Mucosa of descending colon (tissue), 3 donors: ENCODE measurements around the gene DCC. TPM values are rescaled to one million over a fixed set of nuclear protein-coding genes. Genes with fewer than 3 reads are reported as not detected.

Experiments
- ATAC-seq: fragments of 200-7000 bp; cut with Tn5 transposase; one replicate; pipeline ENCODE4 v1.9.1; 2020; ENCODE audit warnings: mild to moderate bottlenecking, moderate library complexity
- DNase-seq, 3 donors: peaks; one replicate each; pipeline ENCODE4 v3.0.0-alpha.2; 2020
- H3K36me3 ChIP-seq: fragments of 200-600 bp; one replicate; pipeline ENCODE4 v1.8.0; 2021; ENCODE audit warnings: low read depth, mild to moderate bottlenecking
- H3K4me1 ChIP-seq: fragments of 200-600 bp; one replicate; pipeline ENCODE4 v1.8.0; 2021; ENCODE audit warnings: low read depth, mild to moderate bottlenecking
- H3K4me3 ChIP-seq: fragments of 200-600 bp; one replicate; pipeline ENCODE4 v1.8.0; 2021; ENCODE audit warnings: mild to moderate bottlenecking
- H3K9me3 ChIP-seq: fragments of 200-600 bp; one replicate; pipeline ENCODE4 v1.8.0; 2021; ENCODE audit warnings: mild to moderate bottlenecking
- intact Hi-C, 2 donors: fragments of 100-400 bp; cut with DNase I in 1 of 2; cut with micrococcal nuclease in 1 of 2; formaldehyde crosslinking; loops; one replicate each; pipeline versions ENCODE4 v1.11.0 to v1.11.1; 2022; cut with DNase I, micrococcal nuclease
- total RNA-seq, 3 donors: library from RNA; stranded (reverse); fragmentation: NEBNext Ultra II Directional in 2 of 3; extraction: Animal tissue kit (Norgen Biotek cat#: 25700) in 2 of 3; gene quantifications; one replicate each; pipeline versions ENCODE4 v1.2.1 to v1.2.4, GENCODE V29; 2021 to 2023
- TF ChIP-seq, protein P1 (sequence below): fragments of 200-600 bp; IDR thresholded peaks from one replicate; pipeline ENCODE4 v1.8.0; 2022; ENCODE audit warnings: antibody characterized with exemption, mild to moderate bottlenecking
- donor health status: DM: no; HTN: no; CAD: no; lungs with moderate emphysema.
- donor health status: DM: no; HTN: no; CAD: no.
- donor health status: DM: no; HTN: yes; CAD: no.

DCC gene
- total RNA-seq, 3 donors from 2014 or later = 0.26 to 1.3 (median 0.34) TPM

DNA sequence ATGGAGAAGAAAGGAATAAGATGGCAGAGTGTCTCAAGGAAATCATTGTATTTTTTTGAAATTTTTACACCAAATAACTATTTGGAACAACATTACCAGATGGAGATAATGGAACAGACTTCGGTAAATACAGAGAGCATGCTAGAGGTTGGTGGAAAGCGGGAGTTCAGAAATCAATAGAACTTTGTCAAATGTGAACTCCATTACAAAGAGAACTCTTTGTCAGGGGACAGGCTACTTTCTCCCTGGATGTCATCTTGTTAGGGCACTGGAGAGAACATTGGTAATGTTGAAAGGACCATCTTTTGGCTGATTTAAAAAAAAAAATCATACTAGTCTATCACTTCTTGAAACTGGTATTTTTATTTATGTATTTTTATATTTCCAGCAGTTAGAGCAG lies 30.8 kb downstream of the DCC start:
- Histone ChIP-seq H3K9me3 (no peaks in the 10 kb centered on the region), H3K36me3 (no peaks in the 10 kb centered on the region), H3K4me3 (no peak overlapping the region), H3K4me1 (no peaks in the 10 kb centered on the region)
- DNase-seq (no peak), ATAC-seq (no peak)
- TF ChIP-seq, protein P1, sequence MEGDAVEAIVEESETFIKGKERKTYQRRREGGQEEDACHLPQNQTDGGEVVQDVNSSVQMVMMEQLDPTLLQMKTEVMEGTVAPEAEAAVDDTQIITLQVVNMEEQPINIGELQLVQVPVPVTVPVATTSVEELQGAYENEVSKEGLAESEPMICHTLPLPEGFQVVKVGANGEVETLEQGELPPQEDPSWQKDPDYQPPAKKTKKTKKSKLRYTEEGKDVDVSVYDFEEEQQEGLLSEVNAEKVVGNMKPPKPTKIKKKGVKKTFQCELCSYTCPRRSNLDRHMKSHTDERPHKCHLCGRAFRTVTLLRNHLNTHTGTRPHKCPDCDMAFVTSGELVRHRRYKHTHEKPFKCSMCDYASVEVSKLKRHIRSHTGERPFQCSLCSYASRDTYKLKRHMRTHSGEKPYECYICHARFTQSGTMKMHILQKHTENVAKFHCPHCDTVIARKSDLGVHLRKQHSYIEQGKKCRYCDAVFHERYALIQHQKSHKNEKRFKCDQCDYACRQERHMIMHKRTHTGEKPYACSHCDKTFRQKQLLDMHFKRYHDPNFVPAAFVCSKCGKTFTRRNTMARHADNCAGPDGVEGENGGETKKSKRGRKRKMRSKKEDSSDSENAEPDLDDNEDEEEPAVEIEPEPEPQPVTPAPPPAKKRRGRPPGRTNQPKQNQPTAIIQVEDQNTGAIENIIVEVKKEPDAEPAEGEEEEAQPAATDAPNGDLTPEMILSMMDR = no peak
- intact Hi-C loops = no loop called here

DNA sequence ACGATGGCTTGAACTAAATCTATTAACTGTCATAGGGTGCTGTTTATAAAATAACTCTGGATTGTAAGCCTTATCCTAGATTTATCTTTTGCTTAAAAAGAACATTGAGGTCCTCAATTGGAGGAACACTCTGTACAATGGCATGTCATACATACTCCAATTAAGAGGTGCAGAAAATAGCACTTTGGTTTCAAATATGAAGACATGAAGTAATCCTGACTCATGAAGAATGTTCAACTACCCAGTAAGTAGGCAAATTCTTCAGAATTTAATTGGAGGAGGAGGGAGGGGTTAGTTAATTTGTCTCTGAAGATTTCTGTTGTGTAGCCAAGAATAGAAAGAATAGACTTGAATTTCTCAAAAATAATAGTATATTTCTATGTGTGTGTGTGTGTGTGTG lies 36.1 kb downstream of the DCC start:
- ATAC-seq (no peak), DNase-seq (no peak)
- intact Hi-C loops = no loop called here
- H3K4me3 ChIP-seq = no peak overlapping the region
- no peaks in the 10 kb centered on the region for H3K4me1 ChIP-seq
- no peaks in the 10 kb centered on the region for H3K36me3 ChIP-seq
- no peaks in the 10 kb centered on the region for H3K9me3 ChIP-seq
- TF ChIP-seq, protein P1 = no peak

DNA sequence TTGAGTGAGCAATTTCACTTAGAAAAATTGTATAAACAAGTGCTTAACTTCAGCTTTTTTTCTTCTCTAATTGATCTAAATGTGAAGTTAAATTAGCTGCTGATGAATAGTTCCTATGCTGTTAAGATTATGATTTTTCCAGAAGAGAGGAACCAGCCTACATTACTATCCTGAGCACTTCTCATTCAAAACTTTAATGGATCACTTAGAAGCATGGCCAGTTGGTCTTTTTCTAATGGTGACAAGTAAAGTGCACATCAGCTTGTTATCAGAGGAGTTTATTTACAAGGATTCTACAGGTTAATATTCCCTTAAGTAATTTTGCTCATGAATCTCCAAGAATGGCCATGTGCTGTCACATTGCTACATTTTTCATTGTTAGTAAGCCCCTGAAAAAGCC lies 37.1 kb downstream of the DCC start:
- H3K4me3 ChIP-seq = no peak overlapping the region
- ATAC-seq (no peak), DNase-seq (no peak)
- no peaks in the 10 kb centered on the region for H3K9me3 ChIP-seq
- intact Hi-C loops = no loop called here
- no peaks in the 10 kb centered on the region for H3K4me1 ChIP-seq
- TF ChIP-seq, protein P1 = no peak
- H3K36me3 ChIP-seq = no peaks in the 10 kb centered on the region

DNA sequence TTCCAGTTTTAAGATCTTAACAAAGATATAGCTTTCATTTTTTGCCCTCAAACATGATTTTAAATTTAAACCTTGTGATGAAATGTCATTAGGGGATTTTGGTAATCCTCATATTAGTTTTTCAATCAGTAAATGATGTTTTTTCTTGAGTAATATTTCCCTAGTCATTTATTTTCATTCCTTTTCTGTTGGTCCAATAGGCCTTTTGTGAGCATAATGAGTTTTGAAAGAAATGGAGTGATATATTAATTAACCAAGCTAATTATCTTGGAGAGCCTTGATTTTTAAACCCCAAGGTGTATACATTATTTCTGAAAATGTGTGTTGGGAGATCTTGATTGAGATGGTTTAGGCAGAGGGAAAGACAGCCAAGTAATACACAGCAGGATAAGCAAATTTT lies 46.3 kb downstream of the DCC start:
- H3K9me3 ChIP-seq = no peaks in the 10 kb centered on the region
- intact Hi-C loops = no loop called here
- ATAC-seq = no peak
- H3K4me1 ChIP-seq = no peaks in the 10 kb centered on the region
- no peaks in the 10 kb centered on the region for H3K36me3 ChIP-seq
- DNase-seq = no peak
- TF ChIP-seq, protein P1 = no peak
- no peak overlapping the region for H3K4me3 ChIP-seq

GRCh38 chr18:52387175-52387574 lies 47.2 kb downstream of the DCC start:
- TF ChIP-seq, protein P1 = no peak
- H3K9me3 ChIP-seq = no peaks in the 10 kb centered on the region
- no peaks in the 10 kb centered on the region for H3K36me3 ChIP-seq
- intact Hi-C loops = no loop called here
- no peak overlapping the region for H3K4me3 ChIP-seq
- DNase-seq (no peak), ATAC-seq (no peak)
- no peaks in the 10 kb centered on the region for H3K4me1 ChIP-seq
